Activated T-cell treated with anti-CD3 and anti-CD28 coated beads for 24 hours (primary cell): ENCODE measurements around the gene CDC20.

ENCODE experiments used
- DNase-seq: peaks from one replicate; pipeline ENCODE4 v3.0.0-alpha.2; 2020; ENCODE audit warnings: low read depth

CDC20 gene

DNA sequence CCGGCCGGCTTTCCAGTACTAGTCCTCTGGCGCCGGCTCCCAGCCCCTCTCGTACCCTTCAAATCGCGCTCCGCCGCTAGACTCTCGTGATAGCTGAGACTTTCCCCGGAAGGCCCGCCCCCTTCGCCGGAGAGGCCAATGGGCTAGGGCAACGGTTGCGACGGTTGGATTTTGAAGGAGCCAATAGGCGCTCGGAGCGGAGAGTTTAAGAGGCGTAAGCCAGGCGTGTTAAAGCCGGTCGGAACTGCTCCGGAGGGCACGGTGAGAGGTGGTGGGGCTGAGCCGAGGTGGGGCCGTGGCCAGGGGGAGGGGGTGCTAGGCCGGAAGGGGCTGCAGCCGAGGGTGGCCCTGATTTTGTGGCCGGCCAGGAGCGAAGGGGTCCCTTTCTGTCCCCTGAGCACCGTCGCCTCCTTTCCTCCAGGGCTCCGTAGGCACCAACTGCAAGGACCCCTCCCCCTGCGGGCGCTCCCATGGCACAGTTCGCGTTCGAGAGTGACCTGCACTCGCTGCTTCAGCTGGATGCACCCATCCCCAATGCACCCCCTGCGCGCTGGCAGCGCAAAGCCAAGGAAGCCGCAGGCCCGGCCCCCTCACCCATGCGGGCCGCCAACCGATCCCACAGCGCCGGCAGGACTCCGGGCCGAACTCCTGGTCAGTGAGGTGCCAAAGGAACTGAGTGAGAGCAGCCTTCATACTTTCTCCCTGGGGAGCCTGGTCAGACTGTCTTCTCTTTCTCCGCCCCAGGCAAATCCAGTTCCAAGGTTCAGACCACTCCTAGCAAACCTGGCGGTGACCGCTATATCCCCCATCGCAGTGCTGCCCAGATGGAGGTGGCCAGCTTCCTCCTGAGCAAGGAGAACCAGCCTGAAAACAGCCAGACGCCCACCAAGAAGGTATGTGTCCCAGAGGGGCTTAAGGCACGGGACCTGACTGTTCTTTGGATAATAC, at the start of gene CDC20:
Gene CDC20 (plus strand): TSS at position 236 of the 948 bp plus-strand sequence. CDS start 235 bp downstream, at position 471.
- peak; percentile 99 for DNase-seq

DNA sequence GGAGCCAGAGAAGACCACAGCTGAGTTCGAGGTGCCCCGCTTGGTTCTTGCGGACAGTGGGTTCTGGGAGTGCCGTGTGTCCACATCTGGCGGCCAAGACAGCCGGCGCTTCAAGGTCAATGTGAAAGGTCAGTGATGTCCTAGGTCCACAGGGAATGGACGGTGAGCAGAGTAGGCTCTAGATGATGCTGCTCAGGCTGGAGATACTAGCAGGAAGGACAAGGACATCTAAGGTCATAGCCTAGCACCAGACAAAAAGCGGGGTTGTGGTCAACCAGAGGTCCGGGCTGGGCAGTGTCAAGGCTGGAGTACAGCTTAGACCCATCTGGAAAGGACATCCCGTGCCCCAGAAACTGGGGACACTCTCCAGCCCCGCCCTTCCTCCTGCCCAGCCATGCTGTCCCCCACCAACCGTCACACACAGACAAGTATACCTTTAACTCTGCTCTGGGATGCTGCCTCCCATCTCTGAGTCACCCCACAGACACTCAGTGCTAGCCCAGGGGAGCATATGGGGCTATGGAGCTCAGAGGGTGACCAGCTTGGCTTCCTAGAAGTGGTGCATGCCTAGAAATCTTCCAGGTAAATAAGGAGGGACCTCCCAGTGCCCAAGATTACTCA, 49.3 kb upstream of the CDC20 start:
- no peak for DNase-seq

DNA sequence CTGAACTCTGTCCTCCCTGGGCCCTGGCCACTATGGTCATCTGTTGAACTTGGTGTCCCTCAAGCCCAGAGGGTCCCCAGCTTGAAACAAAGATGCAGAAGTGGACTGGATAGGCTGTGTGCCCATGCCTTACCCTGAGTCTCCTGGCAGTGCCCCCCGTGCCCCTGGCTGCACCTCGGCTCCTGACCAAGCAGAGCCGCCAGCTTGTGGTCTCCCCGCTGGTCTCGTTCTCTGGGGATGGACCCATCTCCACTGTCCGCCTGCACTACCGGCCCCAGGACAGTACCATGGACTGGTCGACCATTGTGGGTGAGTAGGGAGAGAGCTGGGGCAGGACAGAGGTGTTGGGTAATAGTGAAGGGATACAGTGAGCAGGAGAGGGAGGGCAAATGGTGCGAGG, 47.3 kb upstream of the CDC20 start:
- no peak for DNase-seq

DNA sequence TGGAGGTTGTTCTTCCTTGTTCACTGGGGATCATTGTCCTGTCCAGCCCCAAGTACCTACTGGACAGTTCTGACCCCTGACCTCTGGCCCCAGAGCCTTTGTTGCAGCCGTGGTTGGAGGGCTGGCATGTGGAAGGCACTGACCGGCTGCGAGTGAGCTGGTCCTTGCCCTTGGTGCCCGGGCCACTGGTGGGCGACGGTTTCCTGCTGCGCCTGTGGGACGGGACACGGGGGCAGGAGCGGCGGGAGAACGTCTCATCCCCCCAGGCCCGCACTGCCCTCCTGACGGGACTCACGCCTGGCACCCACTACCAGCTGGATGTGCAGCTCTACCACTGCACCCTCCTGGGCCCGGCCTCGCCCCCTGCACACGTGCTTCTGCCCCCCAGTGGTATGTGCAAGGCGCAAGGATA, 46.6 kb upstream of the CDC20 start:
- no peak for DNase-seq

- DNase-seq = no peak
Observed at GRCh38 chr1:43312663-43313515, 45.9 kb upstream of the CDC20 start.

GRCh38 chr1:43313771-43314170, 45.0 kb upstream of the CDC20 start:
- DNase-seq = no peak

DNA sequence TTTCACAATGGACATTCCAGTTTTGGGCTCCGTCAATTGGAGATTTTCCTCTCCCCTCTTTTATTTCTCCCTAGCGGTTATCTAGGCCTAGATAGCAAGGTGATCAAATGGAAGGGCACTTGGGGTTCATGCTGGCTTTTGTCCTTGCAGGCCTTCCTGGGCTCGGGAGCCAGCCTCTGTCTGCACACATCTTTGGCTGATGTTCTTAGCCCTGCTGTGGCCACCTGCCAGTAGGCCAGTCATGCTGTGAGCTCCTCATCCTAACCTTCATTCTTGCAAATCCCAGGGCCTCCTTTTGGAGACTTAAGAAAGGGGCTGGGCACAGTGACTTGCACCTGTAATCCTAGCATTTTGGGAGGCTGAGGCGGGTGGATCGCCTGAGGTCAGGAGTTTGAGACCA, 44.5 kb upstream of the CDC20 start:
- no peak for DNase-seq

GRCh38 chr1:43315481-43315880, 43.3 kb upstream of the CDC20 start:
- no peak for DNase-seq

- DNase-seq = no peak
Observed at GRCh38 chr1:43315963-43316737, 42.6 kb upstream of the CDC20 start.

DNA sequence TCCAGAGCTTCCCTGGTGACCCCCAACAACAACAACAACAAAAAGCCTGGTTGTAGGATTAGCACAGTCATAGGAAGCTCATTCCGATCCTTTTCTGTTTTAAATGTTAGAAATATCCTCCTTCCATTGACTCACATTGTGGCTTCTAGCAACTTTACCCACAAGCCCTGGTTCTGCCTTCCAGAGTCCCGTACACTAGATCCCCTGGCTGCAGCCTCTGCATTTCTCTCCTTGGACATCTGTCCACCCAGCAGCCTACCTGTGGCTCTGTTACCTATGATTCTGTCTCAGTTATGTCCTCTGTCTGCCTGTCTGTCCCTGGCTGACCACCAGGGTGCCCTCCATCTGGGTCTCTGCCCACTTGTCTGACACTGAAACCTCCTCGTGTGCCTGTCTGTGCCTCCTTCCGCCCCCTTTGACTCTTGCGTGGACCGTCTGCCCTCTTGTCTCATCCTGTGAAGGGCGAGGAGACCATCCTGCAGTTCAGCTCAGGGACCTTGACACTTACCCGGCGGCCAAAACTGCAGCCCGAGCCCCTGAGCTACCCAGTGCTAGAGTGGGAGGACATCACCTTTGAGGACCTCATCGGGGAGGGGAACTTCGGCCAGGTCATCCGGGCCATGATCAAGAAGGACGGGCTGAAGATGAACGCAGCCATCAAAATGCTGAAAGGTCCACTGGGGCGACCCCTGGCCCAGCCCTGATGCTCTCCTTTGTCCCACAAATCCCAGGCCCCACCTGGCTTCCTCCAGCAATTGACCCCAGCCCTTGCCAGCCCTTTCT, 41.9 kb upstream of the CDC20 start:
- no peak for DNase-seq

DNA sequence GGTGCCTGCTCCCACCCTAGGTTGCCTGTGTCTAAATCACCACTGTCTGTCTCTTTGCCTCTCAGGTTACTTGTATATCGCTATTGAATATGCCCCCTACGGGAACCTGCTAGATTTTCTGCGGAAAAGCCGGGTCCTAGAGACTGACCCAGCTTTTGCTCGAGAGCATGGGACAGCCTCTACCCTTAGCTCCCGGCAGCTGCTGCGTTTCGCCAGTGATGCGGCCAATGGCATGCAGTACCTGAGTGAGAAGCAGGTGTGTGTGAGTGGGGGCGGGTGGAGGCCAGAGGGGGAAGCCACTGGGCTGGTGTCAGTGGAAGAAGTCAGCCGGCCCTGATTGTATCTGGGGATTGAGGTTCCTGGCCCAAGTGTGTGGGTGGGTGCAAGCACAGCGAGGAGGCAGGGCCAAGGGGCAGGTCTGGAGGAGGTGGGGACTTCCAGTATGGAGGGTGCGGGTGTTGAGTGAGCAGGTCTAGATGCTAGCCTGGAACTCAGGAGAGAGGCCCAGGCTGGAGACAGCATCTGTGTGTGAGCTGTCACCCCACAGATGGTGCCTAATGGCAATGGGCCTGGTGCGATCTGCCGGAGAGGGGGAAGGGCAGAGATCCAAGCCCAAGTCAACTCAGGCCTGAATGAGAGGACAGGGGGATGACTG, 40.8 kb upstream of the CDC20 start:
- DNase-seq = no peak

- DNase-seq = no peak
Observed at GRCh38 chr1:43318831-43319230, 40.0 kb upstream of the CDC20 start.

- DNase-seq = no peak
Observed at GRCh38 chr1:43319288-43319687, 39.5 kb upstream of the CDC20 start.

DNA sequence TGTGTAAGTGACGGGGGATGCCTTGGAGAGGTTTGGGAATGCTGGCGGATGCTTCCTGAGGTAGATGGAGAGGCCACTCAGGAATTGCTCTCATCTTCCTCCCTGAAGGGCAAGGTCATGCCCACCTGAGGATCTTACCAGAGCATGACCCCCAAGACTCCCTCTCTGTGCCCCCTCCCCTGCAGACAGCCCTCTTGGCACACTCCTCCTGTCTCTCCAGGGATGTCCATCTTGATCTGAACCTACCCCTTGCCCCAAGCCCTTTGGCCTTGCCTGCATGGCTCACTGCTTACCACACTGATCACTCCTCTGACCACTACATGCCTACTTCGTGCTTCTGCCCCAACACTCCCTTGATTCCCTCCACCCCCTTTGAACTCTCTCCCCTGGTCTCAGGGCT, 39.0 kb upstream of the CDC20 start:
- no peak for DNase-seq

DNA sequence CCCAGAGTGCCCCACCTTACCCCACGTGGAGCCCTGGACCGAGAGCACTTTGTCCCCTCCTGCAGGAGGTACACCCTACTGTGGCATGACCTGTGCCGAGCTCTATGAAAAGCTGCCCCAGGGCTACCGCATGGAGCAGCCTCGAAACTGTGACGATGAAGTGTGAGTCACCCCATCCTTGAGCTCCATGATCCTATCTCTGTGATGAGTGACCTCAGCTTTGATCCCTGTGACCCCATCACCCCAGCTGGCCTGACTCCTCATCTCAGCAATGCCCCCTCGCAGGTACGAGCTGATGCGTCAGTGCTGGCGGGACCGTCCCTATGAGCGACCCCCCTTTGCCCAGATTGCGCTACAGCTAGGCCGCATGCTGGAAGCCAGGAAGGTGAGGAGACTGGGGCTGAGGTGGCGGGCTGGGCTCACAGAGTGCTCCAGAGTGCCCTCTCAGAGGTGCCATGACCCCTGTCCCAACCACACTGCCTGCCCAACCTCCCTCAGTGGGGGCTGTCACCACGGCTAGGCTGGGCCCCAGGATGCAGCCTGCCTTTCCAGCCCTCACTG, 37.4 kb upstream of the CDC20 start:
- no peak for DNase-seq

DNA sequence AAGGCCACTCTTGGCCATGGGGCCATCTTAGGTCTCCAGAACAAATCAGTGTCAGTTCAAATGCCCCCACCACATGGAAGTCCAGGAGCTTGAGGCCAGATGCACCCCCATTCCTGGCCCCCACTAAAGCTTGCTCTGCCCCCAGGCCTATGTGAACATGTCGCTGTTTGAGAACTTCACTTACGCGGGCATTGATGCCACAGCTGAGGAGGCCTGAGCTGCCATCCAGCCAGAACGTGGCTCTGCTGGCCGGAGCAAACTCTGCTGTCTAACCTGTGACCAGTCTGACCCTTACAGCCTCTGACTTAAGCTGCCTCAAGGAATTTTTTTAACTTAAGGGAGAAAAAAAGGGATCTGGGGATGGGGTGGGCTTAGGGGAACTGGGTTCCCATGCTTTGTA, 36.3 kb upstream of the CDC20 start:
- DNase-seq = no peak

GRCh38 chr1:43324810-43325209, 34.0 kb upstream of the CDC20 start:
- DNase-seq = no peak

GRCh38 chr1:43325381-43325780, 33.4 kb upstream of the CDC20 start:
- DNase-seq = no peak

GRCh38 chr1:43327549-43328292, 31.1 kb upstream of the CDC20 start:
- DNase-seq = no peak
